ENCODE measurements around the gene ILKAP. TPM values are rescaled to one million over a fixed set of nuclear protein-coding genes. Genes with fewer than 3 reads are reported as not detected.

The ILKAP gene
- total RNA-seq, 3 donors from 2014 or later = 64.5 to 70.9 (median 66.5) TPM

GRCh38 chr2:238169048-238169707 lies 34.3 kb downstream of the ILKAP start:
- Mint-ChIP-seq H3K4me3 (no peak overlapping the region), H3K9me3 (no peaks in the 10 kb centered on the region), H3K27me3 (ENCODE audit: low read depth) (peaks cover 10% of the 10 kb centered on the region), H3K36me3 (ENCODE audit: insufficient read depth) (peaks cover 37% of the 10 kb centered on the region), H3K4me1 (ENCODE audit: low read depth) (no peaks in the 10 kb centered on the region)
- DNase-seq = no peak
- no peak for ATAC-seq

GRCh38 chr2:238168196-238169047 lies 35.1 kb downstream of the ILKAP start:
- no peak overlapping the region for H3K4me3 Mint-ChIP-seq
- peaks cover 10% of the 10 kb centered on the region for H3K27me3 Mint-ChIP-seq (ENCODE audit: low read depth)
- DNase-seq (no peak), ATAC-seq (no peak)
- H3K36me3 Mint-ChIP-seq (ENCODE audit: insufficient read depth) = peaks cover 34% of the 10 kb centered on the region
- H3K9me3 Mint-ChIP-seq = no peaks in the 10 kb centered on the region
- H3K4me1 Mint-ChIP-seq (ENCODE audit: low read depth) = no peaks in the 10 kb centered on the region

- no peak for ATAC-seq
- peaks cover 28% of the 10 kb centered on the region for H3K36me3 Mint-ChIP-seq (ENCODE audit: insufficient read depth)
- H3K4me3 Mint-ChIP-seq = no peak overlapping the region
- H3K9me3 Mint-ChIP-seq = no peaks in the 10 kb centered on the region
- peaks cover 10% of the 10 kb centered on the region for H3K27me3 Mint-ChIP-seq (ENCODE audit: low read depth)
- DNase-seq = no peak
- no peaks in the 10 kb centered on the region for H3K4me1 Mint-ChIP-seq (ENCODE audit: low read depth)
These were observed 35.7 kb downstream of the ILKAP start for GRCh38 chr2:238167761-238168160.

- no peak for DNase-seq
- no peak for ATAC-seq
- Mint-ChIP-seq H3K4me3 (no peak overlapping the region), H3K9me3 (no peaks in the 10 kb centered on the region), H3K4me1 (ENCODE audit: low read depth) (no peaks in the 10 kb centered on the region), H3K36me3 (ENCODE audit: insufficient read depth) (peaks cover 24% of the 10 kb centered on the region), H3K27me3 (ENCODE audit: low read depth) (peaks cover 10% of the 10 kb centered on the region)
These were observed 36.2 kb downstream of the ILKAP start for GRCh38 chr2:238167344-238167715.

GRCh38 chr2:238166391-238167343 lies 36.8 kb downstream of the ILKAP start:
- DNase-seq (no peak), ATAC-seq (no peak)
- Mint-ChIP-seq H3K4me3 (no peak overlapping the region), H3K9me3 (no peaks in the 10 kb centered on the region), H3K36me3 (ENCODE audit: insufficient read depth) (peaks cover 19% of the 10 kb centered on the region), H3K27me3 (ENCODE audit: low read depth) (peaks cover 10% of the 10 kb centered on the region), H3K4me1 (ENCODE audit: low read depth) (no peaks in the 10 kb centered on the region)

- ATAC-seq (no peak), DNase-seq (no peak)
- H3K4me1 Mint-ChIP-seq (ENCODE audit: low read depth) = peaks cover 3% of the 10 kb centered on the region
- H3K27me3 Mint-ChIP-seq (ENCODE audit: low read depth) = peaks cover 19% of the 10 kb centered on the region
- H3K9me3 Mint-ChIP-seq = no peaks in the 10 kb centered on the region
- H3K36me3 Mint-ChIP-seq (ENCODE audit: insufficient read depth) = peaks cover 12% of the 10 kb centered on the region
- H3K4me3 Mint-ChIP-seq = no peak overlapping the region
These were observed 38.1 kb downstream of the ILKAP start for GRCh38 chr2:238165288-238165921.

- H3K9me3 Mint-ChIP-seq = no peaks in the 10 kb centered on the region
- H3K36me3 Mint-ChIP-seq (ENCODE audit: insufficient read depth) = peaks cover 7% of the 10 kb centered on the region
These were observed 38.6 kb downstream of the ILKAP start for GRCh38 chr2:238164906-238165287.

GRCh38 chr2:238163481-238164198 lies 39.9 kb downstream of the ILKAP start:
- peaks cover 11% of the 10 kb centered on the region for H3K4me1 Mint-ChIP-seq (ENCODE audit: low read depth)
- peaks cover 3% of the 10 kb centered on the region for H3K36me3 Mint-ChIP-seq (ENCODE audit: insufficient read depth)
- no peaks in the 10 kb centered on the region for H3K9me3 Mint-ChIP-seq
- no peak overlapping the region for H3K4me3 Mint-ChIP-seq
- DNase-seq (no peak), ATAC-seq (no peak)
- peaks cover 30% of the 10 kb centered on the region for H3K27me3 Mint-ChIP-seq (ENCODE audit: low read depth)

More at GRCh38 chr2:238164906-238165287, 38.6 kb downstream of the ILKAP start:
- DNase-seq (no peak), ATAC-seq (no peak)
- H3K27me3 Mint-ChIP-seq (ENCODE audit: low read depth) = peaks cover 22% of the 10 kb centered on the region
- no peak overlapping the region for H3K4me3 Mint-ChIP-seq
- H3K4me1 Mint-ChIP-seq (ENCODE audit: low read depth) = peaks cover 4% of the 10 kb centered on the region

GRCh38 chr2:238162846-238163441 lies 40.6 kb downstream of the ILKAP start:
- peaks cover 11% of the 10 kb centered on the region for H3K4me1 Mint-ChIP-seq (ENCODE audit: low read depth)
- no peaks in the 10 kb centered on the region for H3K9me3 Mint-ChIP-seq
- ATAC-seq (no peak), DNase-seq (no peak)
- peaks cover 32% of the 10 kb centered on the region for H3K27me3 Mint-ChIP-seq (ENCODE audit: low read depth)
- H3K4me3 Mint-ChIP-seq = no peak overlapping the region
- no peaks in the 10 kb centered on the region for H3K36me3 Mint-ChIP-seq (ENCODE audit: insufficient read depth)

- no peak for ATAC-seq
- no peak overlapping the region for H3K4me3 Mint-ChIP-seq
- H3K9me3 Mint-ChIP-seq = no peaks in the 10 kb centered on the region
- H3K27me3 Mint-ChIP-seq (ENCODE audit: low read depth) = peaks cover 32% of the 10 kb centered on the region
- no peak for DNase-seq
- H3K4me1 Mint-ChIP-seq (ENCODE audit: low read depth) = peaks cover 11% of the 10 kb centered on the region
- no peaks in the 10 kb centered on the region for H3K36me3 Mint-ChIP-seq (ENCODE audit: insufficient read depth)
These were observed 41.1 kb downstream of the ILKAP start for GRCh38 chr2:238162251-238162845.

GRCh38 chr2:238161291-238162051 lies 42.0 kb downstream of the ILKAP start:
- no peak for DNase-seq
- Mint-ChIP-seq H3K4me1 (ENCODE audit: low read depth) (peaks cover 11% of the 10 kb centered on the region), H3K27me3 (ENCODE audit: low read depth) (peaks cover 32% of the 10 kb centered on the region), H3K36me3 (ENCODE audit: insufficient read depth) (no peaks in the 10 kb centered on the region), H3K4me3 (no peak overlapping the region), H3K9me3 (no peaks in the 10 kb centered on the region)
- no peak for ATAC-seq
